ENCODE results near the gene SLC35D2. TPM values are rescaled to one million over a fixed set of nuclear protein-coding genes. Genes with fewer than 3 reads are reported as not detected.

The SLC35D2 gene
- total RNA-seq, 1 experiment from 2014 or later: 32.5 TPM

- H3K79me2 ChIP-seq (ENCODE audit: insufficient read depth, low read length): no peaks in the 10 kb centered on the region
- peaks cover 5 to 24% of the 10 kb centered on the region in 2 experiments for H3K4me1 ChIP-seq (ENCODE audit: control insufficient read depth in 1 of 2, insufficient read depth in 2 of 2, low read length in 2 of 2)
- no peaks in the 10 kb centered on the region for H3K9me2 ChIP-seq (ENCODE audit: insufficient read depth)
- no peak within 1 kb of the TSS for H2AFZ ChIP-seq (ENCODE audit: low read depth, low read length, poor library complexity, severe bottlenecking)
- H3K27me3 ChIP-seq (ENCODE audit: insufficient read depth, low read length): no peaks in the 10 kb centered on the region
- H3K9ac ChIP-seq (ENCODE audit: low read length): no peak within 1 kb of the TSS
- intact Hi-C loops (cut with micrococcal nuclease): no loop called here
- no peak for ATAC-seq
- no peaks in the 10 kb centered on the region for H4K20me1 ChIP-seq (ENCODE audit: insufficient read depth)
- no peak for DNase-seq (ENCODE audit: low read depth, low spot score)
- BruUV-seq (replicated peaks): no TSS peak
- H3K4me3 ChIP-seq (replicated peaks in 1 of 2; ENCODE audit: low read depth in 1 of 2, low read length in 2 of 2): no peak within 1 kb of the TSS
- ChIA-PET CTCF (no interaction called here), POLR2A (no interaction called here), RAD21 (ENCODE audit: low non-redundant PET in 1 of 2, low total read pairs in 2 of 2, uncharacterized antibody in 2 of 2, unreplicated experiment in 2 of 2) (no interaction called here)
- no peak within 1 kb of the TSS for H3K4me2 ChIP-seq (ENCODE audit: low read length)
- no peak within 1 kb of the TSS for H3K27ac ChIP-seq (ENCODE audit: low read depth, low read length)
- no peaks in the 10 kb centered on the region for H3K36me3 ChIP-seq (ENCODE audit: control insufficient read depth in 1 of 2, insufficient read depth in 2 of 2, low read length in 2 of 2)
- TF ChIP-seq ATF3 (IDR thresholded peaks at IDR 0.05): no peak
- TF ChIP-seq POLR2AphosphoS5 (IDR thresholded peaks at IDR 0.05; ENCODE audit: low read depth, low read length): no peak
- TF ChIP-seq TCF7L2 (IDR thresholded peaks at IDR 0.05; ENCODE audit: borderline replicate concordance, extremely low read depth, insufficient read depth, insufficient read length): no peak
- no peak for TF ChIP-seq CTCF (IDR thresholded peaks at IDR 0.05 in 2 of 3, conservative IDR thresholded peaks at IDR 0.05 in 1 of 3; ENCODE audit: borderline replicate concordance in 1 of 3, insufficient read depth in 1 of 3, low read depth in 2 of 3, low read length in 2 of 3)
- TF ChIP-seq EGR1 (IDR thresholded peaks at IDR 0.05; ENCODE audit: low read depth): no peak
- TF ChIP-seq YY1 (IDR thresholded peaks at IDR 0.05; ENCODE audit: extremely low read depth, insufficient replicate concordance, low read depth, low read length): no peak
- no peak for TF ChIP-seq RAD21 (IDR thresholded peaks at IDR 0.05; ENCODE audit: low read depth)
- TF ChIP-seq, protein P1, sequence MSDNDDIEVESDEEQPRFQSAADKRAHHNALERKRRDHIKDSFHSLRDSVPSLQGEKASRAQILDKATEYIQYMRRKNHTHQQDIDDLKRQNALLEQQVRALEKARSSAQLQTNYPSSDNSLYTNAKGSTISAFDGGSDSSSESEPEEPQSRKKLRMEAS (IDR thresholded peaks at IDR 0.05): no peak
- TF ChIP-seq JUND (IDR thresholded peaks at IDR 0.05): no peak
- TF ChIP-seq ELF1 (IDR thresholded peaks at IDR 0.05; ENCODE audit: borderline replicate concordance, low read depth): no peak
- TF ChIP-seq EZH2 (IDR thresholded peaks at IDR 0.05): no peak
- peaks cover 0 to 6% of the 10 kb centered on the region in 2 experiments; a peak in 1 of 4 replicates for H3K9me3 ChIP-seq (ENCODE audit: control insufficient read depth in 1 of 2, insufficient read depth in 1 of 2, low read depth in 1 of 2, low read length in 2 of 2)
Measured at GRCh38 chr9:96302021-96302420, 81.5 kb downstream of the SLC35D2 start, which contains the start of gene HSD17B3. Gene HSD17B3 (minus strand): TSS chr9:96302176. CDS start chr9:96302104, 72 bp downstream.
